ENCODE results near the gene DEPDC4. TPM values are rescaled to one million over a fixed set of nuclear protein-coding genes. Genes with fewer than 3 reads are reported as not detected.
"Not testable (repeated sequence)": the region's sequence is repeated elsewhere in the genome, so short reads cannot be mapped to it uniquely, and the experiment has no call there.

The DEPDC4 gene
- total RNA-seq, 1 donor from 2014 or later, result 0.81 TPM

- intact Hi-C loops (cut with DNase I), result loop anchor here (2.0 kb wide), 1 partner anchor 66 kb away; the partner anchor contains the start of gene ACTR6
- ATAC-seq (peak; percentile 87), DNase-seq (ENCODE audit: missing footprints) (no peak)
Measured at GRCh38 chr12:100266585-100266834, 369 bp downstream of the DEPDC4 start.

DNA sequence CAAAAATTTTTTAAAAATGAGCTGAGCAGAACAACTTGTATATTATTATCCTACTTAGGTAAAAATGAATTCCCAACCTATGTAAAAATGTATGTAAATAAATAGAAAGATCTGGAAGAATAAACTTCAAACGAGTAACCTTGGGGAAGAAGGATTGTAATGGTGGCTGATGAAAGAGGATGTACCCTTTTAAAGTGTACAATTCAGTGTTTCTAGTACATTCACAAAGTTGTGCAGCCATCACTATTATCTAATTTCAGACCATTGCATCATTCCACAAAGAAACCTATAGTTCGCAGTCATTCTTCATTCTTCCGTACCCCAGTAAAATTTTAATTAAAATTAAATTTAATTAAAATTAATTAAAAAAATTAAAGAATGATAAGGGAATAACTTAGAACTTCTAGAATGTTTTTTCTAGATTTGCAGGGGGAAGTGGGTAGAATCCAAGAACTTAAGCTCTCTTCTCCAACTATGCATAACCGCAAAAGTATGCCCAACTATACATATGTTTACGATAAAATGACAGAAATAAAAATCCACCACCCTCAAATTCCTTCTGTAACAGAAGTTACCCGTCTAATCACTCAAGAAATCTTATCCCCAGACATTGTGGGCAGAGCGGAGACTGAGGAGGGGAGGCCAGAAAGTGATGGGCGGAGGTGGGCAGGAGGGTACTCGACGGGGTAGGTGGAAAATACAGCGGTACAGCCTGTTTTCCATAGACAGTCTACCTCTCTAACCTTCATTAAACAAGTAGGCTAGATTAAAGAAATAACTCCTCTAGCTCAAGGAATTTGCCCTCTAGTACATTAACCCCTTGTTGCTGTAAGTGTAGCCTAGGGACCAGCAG is 921 bp downstream of the DEPDC4 start:
- intact Hi-C loops (cut with DNase I), result loop anchor here (2.0 kb wide), 1 partner anchor 65 kb away; the partner anchor contains the start of gene ACTR6
- no peak for DNase-seq (ENCODE audit: missing footprints)
- ATAC-seq, result no peak

GRCh38 chr12:100265107-100265506 is 1.8 kb downstream of the DEPDC4 start:
- DNase-seq (ENCODE audit: missing footprints); intact Hi-C loops (cut with DNase I): not testable (repeated sequence)

GRCh38 chr12:100263131-100263530 is 3.7 kb downstream of the DEPDC4 start:
- ATAC-seq (no peak), DNase-seq (ENCODE audit: missing footprints) (no peak)
- intact Hi-C loops (cut with DNase I), result no loop called here

More at GRCh38 chr12:100265107-100265506, 1.8 kb downstream of the DEPDC4 start:
- ATAC-seq, result not testable (repeated sequence)

GRCh38 chr12:100258127-100258526 is 8.8 kb downstream of the DEPDC4 start:
- intact Hi-C loops (cut with DNase I), result no loop called here
- ATAC-seq (no peak), DNase-seq (ENCODE audit: missing footprints) (no peak)

GRCh38 chr12:100254876-100255275 is 12.0 kb downstream of the DEPDC4 start:
- DNase-seq (ENCODE audit: missing footprints) (no peak), ATAC-seq (no peak)
- intact Hi-C loops (cut with DNase I), result no loop called here

- no peak for ATAC-seq
- intact Hi-C loops (cut with DNase I), result no loop called here
- no peak for DNase-seq (ENCODE audit: missing footprints)
Measured at GRCh38 chr12:100253437-100253836, 13.4 kb downstream of the DEPDC4 start.

DNA sequence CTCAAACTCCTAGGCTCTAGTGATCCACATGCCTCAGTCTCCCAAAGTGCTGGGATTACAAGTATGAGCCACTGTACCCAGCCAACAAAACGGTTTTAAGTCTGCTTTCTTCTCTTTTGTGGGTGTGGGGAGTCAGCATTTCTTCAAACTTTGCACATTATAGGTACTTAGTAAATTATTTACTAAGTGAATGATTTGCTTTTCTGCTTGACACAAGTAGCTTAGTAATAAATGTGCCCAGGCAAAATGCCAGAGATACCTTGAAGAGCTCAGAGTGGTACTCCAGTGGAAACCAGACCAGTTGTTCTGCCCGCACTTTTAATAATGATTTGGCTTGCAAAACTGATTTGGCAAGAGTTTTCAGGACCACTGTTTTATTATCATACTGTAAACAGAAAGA is 15.0 kb downstream of the DEPDC4 start:
- DNase-seq (ENCODE audit: missing footprints), result no peak
- no peak for ATAC-seq
- intact Hi-C loops (cut with DNase I), result no loop called here

- no peak for DNase-seq (ENCODE audit: missing footprints)
- intact Hi-C loops (cut with DNase I), result no loop called here
- no peak for ATAC-seq
Measured at GRCh38 chr12:100249941-100250340, 16.9 kb downstream of the DEPDC4 start.

DNA sequence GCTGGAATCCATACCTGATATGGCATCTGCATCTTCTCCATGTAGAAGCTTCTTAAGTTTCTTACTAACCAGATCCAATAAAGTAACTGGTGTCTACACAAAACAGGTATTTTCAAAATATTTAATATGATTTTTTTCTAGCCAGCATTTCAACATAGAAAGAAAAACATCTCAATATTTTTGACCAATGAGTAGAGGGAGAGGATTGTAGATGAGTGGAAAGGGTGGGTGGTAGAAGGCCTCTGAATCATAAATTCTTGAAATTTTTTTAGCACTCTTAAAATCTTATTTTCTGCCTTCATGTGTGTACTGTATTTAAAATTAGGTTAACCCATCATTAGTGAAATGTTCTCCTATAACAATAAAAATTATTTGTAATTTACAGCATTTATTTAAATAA is 18.0 kb downstream of the DEPDC4 start:
- no peak for ATAC-seq
- no peak for DNase-seq (ENCODE audit: missing footprints)
- intact Hi-C loops (cut with DNase I), result no loop called here

GRCh38 chr12:100247765-100248164 is 19.1 kb downstream of the DEPDC4 start:
- no peak for ATAC-seq
- no peak for DNase-seq (ENCODE audit: missing footprints)
- intact Hi-C loops (cut with DNase I), result no loop called here

GRCh38 chr12:100243137-100243536 is 23.7 kb downstream of the DEPDC4 start:
- DNase-seq (ENCODE audit: missing footprints) (no peak), ATAC-seq (no peak)
- intact Hi-C loops (cut with DNase I), result no loop called here

- no peak for DNase-seq (ENCODE audit: missing footprints)
- ATAC-seq, result no peak
- intact Hi-C loops (cut with DNase I), result no loop called here
Measured at GRCh38 chr12:100239589-100239988, 27.3 kb downstream of the DEPDC4 start.

DNA sequence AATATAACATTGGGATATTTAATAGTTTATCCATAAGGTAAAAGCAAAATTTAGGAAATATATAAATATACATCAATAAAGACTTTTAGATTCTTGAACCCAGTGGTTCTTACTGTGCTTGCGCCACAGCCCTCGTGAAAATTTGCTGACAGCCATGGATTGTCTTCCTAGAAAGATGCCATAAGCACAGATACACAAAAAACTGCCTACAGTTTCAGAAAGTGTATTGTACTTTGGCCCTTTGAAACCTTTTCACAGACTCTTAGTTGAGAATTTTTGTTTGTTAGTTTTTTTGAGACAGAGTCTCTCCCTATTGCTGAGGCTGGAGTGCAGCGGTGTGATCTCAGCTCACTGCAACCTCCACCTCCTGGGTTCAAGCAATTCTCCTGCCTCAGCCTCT is 28.1 kb downstream of the DEPDC4 start:
- ATAC-seq (no peak), DNase-seq (ENCODE audit: missing footprints) (no peak)
- intact Hi-C loops (cut with DNase I), result no loop called here

- DNase-seq (ENCODE audit: missing footprints), result no peak
- no peak for ATAC-seq
- intact Hi-C loops (cut with DNase I), result loop anchor here (5.0 kb wide), 2 partner anchors 318 to 498 kb away; no protein-coding TSS in a partner anchor
Measured at GRCh38 chr12:100234591-100235304, 32.1 kb downstream of the DEPDC4 start.

DNA sequence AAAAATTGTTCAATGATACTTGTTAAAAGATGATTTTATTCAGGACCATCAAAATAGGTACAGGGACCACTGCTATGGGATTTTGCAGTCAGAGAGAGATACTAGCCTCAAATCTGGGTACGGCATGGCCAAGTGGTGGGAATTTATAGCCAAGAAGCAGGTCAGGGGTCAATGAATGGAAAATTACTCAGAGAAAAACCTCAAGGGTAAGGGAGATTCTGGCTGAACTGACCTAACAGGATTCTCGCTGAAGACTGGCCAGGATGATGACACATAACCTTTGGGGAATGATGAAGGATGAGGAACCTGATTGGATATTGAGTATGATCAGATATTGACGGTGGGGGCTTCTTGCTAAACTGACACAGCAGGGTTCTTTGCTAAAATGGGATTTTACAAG is 32.7 kb downstream of the DEPDC4 start:
- no peak for DNase-seq (ENCODE audit: missing footprints)
- ATAC-seq, result no peak
- intact Hi-C loops (cut with DNase I), result loop anchor here (5.0 kb wide), 2 partner anchors 318 to 498 kb away; no protein-coding TSS in a partner anchor

DNA sequence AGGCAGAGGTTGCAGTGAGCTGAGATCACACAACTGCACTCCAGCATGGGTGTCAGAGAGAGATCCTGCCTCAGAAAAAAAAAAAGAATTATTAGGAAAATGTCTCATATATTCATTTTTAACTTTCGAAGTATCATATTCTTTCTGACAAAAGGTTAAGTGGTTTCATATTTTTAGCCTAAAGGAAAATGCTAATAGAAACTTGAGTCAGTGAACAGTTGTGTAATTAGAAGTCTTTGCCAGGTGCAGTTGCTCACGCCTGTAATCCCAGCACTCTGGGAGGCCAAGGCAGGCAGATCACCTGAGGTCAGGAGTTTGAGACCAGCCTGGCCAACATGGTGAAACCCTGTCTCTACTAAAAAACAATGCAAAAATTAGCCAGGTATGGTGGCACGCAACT is 35.0 kb downstream of the DEPDC4 start:
- ATAC-seq; DNase-seq (ENCODE audit: missing footprints): not testable (repeated sequence)
- intact Hi-C loops (cut with DNase I), result loop anchor here (5.0 kb wide), 2 partner anchors 320 to 500 kb away; no protein-coding TSS in a partner anchor

DNA sequence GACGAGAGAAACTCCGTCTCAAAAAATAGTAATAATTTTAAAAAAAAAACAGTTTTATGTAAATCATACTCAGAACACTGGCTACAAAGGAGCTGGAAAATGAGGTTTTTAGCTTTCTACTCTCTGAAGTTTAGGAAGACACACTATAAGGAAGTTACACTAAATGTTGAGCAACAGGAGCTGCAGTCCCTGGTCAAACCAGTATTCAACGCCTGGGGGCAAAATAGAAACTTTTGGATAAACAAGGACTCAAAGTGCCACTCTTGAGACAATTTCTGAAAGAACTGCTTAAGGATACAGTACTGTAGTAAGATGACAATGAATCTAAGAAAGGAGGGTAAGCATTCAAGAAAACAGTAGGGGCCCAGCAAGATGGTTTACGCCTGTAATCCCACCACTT is 37.0 kb downstream of the DEPDC4 start:
- ATAC-seq (no peak), DNase-seq (ENCODE audit: missing footprints) (no peak)
- intact Hi-C loops (cut with DNase I), result loop anchor here (5.0 kb wide), 2 partner anchors 322 to 502 kb away; no protein-coding TSS in a partner anchor

DNA sequence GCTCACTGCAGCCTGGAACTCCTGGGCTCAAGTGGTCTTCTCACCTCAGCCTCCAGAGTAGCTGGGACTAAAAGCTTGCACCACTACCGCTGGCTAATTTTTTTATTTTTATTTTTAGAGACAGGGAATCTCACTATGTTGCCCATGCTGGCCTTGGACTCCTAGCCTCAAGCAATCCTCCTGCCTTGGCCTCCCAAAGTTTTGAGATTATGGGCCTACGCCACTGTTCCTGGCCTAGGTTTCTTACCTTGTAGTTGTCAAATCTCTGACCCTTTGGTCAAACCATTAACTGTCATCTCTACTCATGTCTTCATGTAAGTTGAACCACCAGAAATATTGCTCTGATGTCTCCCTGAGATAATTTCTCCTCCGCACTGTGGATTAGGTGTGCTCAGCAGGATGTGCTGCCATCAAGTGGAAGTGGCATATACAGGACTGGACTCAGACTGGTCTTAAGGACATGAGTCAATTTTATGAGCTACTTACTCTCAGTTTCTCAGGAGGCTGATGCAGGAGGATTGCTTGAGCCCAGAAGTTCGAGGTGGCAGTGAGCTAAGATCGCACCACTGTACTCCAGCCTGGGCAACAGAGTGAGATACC is 37.7 kb downstream of the DEPDC4 start:
- intact Hi-C loops (cut with DNase I), result no loop called here
- no peak for DNase-seq (ENCODE audit: missing footprints)
- no peak for ATAC-seq

GRCh38 chr12:100225491-100225890 is 41.4 kb downstream of the DEPDC4 start:
- intact Hi-C loops (cut with DNase I), result no loop called here
- ATAC-seq (no peak), DNase-seq (ENCODE audit: missing footprints) (no peak)

Data from Right ventricle myocardium inferior (tissue), 1 donor.